ENCODE measurements around the gene C1orf226. TPM values are rescaled to one million over a fixed set of nuclear protein-coding genes. Genes with fewer than 3 reads are reported as not detected.

C1orf226 gene
- total RNA-seq, 3 donors from 2014 or later = 4.2 to 21.1 (median 13.8) TPM

DNA sequence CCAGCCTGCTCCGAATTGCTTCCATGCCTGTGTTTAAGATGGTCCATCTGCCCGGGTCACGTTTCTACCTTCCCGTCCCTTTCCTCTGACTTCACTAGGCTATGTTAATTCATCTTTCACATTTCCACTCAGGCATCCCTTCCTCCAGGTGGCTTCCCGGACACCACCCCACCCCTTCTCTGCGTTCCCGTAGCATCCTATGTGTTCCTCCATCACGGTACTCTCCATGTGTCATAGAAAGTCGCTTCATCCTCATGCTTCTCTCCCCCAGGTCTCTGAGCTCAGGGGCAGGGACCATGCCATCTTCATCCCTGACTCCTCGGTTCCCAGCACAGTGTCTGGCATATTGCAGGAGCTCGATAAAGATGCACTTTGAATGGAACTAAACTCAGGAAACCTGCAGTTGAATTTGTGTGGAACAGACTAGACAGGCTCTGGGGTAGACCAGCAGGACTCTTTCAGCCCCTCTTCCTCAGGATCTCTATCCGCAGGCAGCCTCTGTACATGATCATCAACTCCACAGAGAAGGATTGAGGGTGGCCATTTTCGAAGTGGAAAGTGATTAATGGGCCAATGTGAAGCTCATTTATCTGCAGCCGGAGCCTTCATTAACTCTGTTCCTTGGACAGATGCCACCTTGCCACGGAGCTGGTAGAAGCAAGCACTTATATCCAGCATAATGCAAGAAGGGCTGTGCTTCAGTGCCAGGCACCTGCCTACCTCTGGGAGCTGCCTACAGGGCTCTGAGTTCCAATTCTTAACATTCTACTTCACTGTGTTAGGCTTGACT is 9.1 kb downstream of the C1orf226 start:
- H3K36me3 ChIP-seq = no peaks in the 10 kb centered on the region
- TF ChIP-seq POLR2A (IDR thresholded peaks at IDR 0.05) = no peak
- TF ChIP-seq, protein P1, sequence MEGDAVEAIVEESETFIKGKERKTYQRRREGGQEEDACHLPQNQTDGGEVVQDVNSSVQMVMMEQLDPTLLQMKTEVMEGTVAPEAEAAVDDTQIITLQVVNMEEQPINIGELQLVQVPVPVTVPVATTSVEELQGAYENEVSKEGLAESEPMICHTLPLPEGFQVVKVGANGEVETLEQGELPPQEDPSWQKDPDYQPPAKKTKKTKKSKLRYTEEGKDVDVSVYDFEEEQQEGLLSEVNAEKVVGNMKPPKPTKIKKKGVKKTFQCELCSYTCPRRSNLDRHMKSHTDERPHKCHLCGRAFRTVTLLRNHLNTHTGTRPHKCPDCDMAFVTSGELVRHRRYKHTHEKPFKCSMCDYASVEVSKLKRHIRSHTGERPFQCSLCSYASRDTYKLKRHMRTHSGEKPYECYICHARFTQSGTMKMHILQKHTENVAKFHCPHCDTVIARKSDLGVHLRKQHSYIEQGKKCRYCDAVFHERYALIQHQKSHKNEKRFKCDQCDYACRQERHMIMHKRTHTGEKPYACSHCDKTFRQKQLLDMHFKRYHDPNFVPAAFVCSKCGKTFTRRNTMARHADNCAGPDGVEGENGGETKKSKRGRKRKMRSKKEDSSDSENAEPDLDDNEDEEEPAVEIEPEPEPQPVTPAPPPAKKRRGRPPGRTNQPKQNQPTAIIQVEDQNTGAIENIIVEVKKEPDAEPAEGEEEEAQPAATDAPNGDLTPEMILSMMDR (IDR thresholded peaks at IDR 0.05) = no peak
- no peak for TF ChIP-seq POLR2AphosphoS5 (IDR thresholded peaks at IDR 0.05)
- no peak for DNase-seq (ENCODE audit: low spot score in 2 of 2)
- H3K9me3 ChIP-seq = no peaks in the 10 kb centered on the region
- intact Hi-C loops (cut with DNase I; ENCODE audit: low total_unique reads) = no loop called here
- no peaks in the 10 kb centered on the region for H3K27me3 ChIP-seq
- H3K4me1 ChIP-seq = no peaks in the 10 kb centered on the region
- no peak overlapping the region for H3K4me3 ChIP-seq
- no peak overlapping the region for H3K27ac ChIP-seq

- H3K9me3 ChIP-seq = no peaks in the 10 kb centered on the region
- no peaks in the 10 kb centered on the region for H3K36me3 ChIP-seq
- no peak for DNase-seq (ENCODE audit: low spot score in 2 of 2)
- H3K27me3 ChIP-seq = no peaks in the 10 kb centered on the region
- H3K4me3 ChIP-seq = no peak overlapping the region
- H3K27ac ChIP-seq = no peak overlapping the region
- no peak for TF ChIP-seq POLR2AphosphoS5 (IDR thresholded peaks at IDR 0.05)
- TF ChIP-seq, protein P1 (IDR thresholded peaks at IDR 0.05) = peak; percentile 88 to 96 (median 94)
- intact Hi-C loops (cut with DNase I; ENCODE audit: low total_unique reads) = no loop called here
- no peaks in the 10 kb centered on the region for H3K4me1 ChIP-seq
These were observed 10.4 kb downstream of the C1orf226 start for GRCh38 chr1:162391790-162392563.

- Histone ChIP-seq H3K27me3 (no peaks in the 10 kb centered on the region), H3K4me1 (no peaks in the 10 kb centered on the region), H3K36me3 (no peaks in the 10 kb centered on the region), H3K4me3 (no peak overlapping the region), H3K27ac (no peak overlapping the region), H3K9me3 (no peaks in the 10 kb centered on the region)
- TF ChIP-seq POLR2AphosphoS5 (IDR thresholded peaks at IDR 0.05) (no peak), POLR2A (IDR thresholded peaks at IDR 0.05) (no peak)
- TF ChIP-seq, protein P1 (IDR thresholded peaks at IDR 0.05) = no peak
- DNase-seq (ENCODE audit: low spot score in 2 of 2) = no peak
- intact Hi-C loops (cut with DNase I; ENCODE audit: low total_unique reads) = no loop called here
These were observed 14.8 kb downstream of the C1orf226 start for GRCh38 chr1:162396201-162396906.

DNA sequence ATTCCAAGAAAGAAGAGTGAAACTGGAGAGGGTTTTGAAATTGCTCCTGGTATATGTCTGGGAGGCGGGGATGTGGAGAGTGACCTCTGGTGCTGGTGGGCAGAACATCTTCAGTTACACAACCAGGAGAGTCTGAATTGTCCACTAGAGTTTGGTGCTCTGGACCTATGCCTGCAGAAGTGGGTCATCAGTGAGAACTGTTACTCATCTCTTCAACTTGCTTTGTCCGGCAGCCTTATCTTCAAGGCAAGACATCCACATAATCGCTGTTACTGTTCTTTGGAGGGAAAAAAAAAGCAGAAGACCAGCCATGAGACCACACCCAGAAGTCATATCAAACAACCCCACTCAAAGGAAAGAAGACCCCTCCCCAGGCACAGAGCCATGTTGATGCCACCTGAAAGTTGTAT is 15.5 kb downstream of the C1orf226 start:
- Histone ChIP-seq H3K4me1 (no peaks in the 10 kb centered on the region), H3K27ac (no peak overlapping the region), H3K27me3 (no peaks in the 10 kb centered on the region), H3K4me3 (no peak overlapping the region), H3K9me3 (no peaks in the 10 kb centered on the region), H3K36me3 (no peaks in the 10 kb centered on the region)
- TF ChIP-seq, protein P1 (IDR thresholded peaks at IDR 0.05) = no peak
- TF ChIP-seq POLR2AphosphoS5 (IDR thresholded peaks at IDR 0.05) (no peak), POLR2A (IDR thresholded peaks at IDR 0.05) (no peak)
- intact Hi-C loops (cut with DNase I; ENCODE audit: low total_unique reads) = no loop called here
- DNase-seq (ENCODE audit: low spot score in 2 of 2) = no peak

Measured in breast epithelium (tissue), 4 donors.